Upper lobe of right lung (tissue), 1 donor: ENCODE results near the gene ABCC10. TPM values are rescaled to one million over a fixed set of nuclear protein-coding genes. Genes with fewer than 3 reads are reported as not detected.
A peak's percentile ranks its signal among the peaks of the same experiment; 100 is the strongest.
"Not testable (repeated sequence)": the region's sequence is repeated elsewhere in the genome, so short reads cannot be mapped to it uniquely, and the experiment has no call there.

Source experiments
- ATAC-seq: fragments of 200-7000 bp; cut with Tn5 transposase; one replicate; pipeline ENCODE4 v1.9.1; 2020; ENCODE audit warnings: mild to moderate bottlenecking, moderate library complexity
- DNase-seq: peaks from one replicate; pipeline ENCODE4 v3.0.0-alpha.2; 2020
- H3K27ac ChIP-seq: fragments of 200-600 bp; one replicate; pipeline ENCODE4 v1.8.0; 2022
- H3K27me3 ChIP-seq: fragments of 200-600 bp; one replicate; pipeline ENCODE4 v1.8.0; 2022; ENCODE audit warnings: mild to moderate bottlenecking
- H3K36me3 ChIP-seq: fragments of 200-600 bp; one replicate; pipeline ENCODE4 v1.8.0; 2022
- H3K4me1 ChIP-seq: fragments of 200-600 bp; one replicate; pipeline ENCODE4 v1.8.0; 2022
- H3K4me3 ChIP-seq: fragments of 200-600 bp; one replicate; pipeline ENCODE4 v1.8.0; 2022; ENCODE audit warnings: mild to moderate bottlenecking
- H3K9me3 ChIP-seq: fragments of 200-600 bp; one replicate; pipeline ENCODE4 v1.8.0; 2022
- intact Hi-C: fragments of 100-400 bp; cut with DNase I; formaldehyde crosslinking; loops from one replicate; pipeline ENCODE4 v1.11.0; 2022
- total RNA-seq: library from RNA; stranded (reverse); fragmentation: NEBNext Ultra II Directional; extraction: Animal tissue kit (Norgen Biotek cat#: 25700); gene quantifications from one replicate; pipeline ENCODE4 v1.2.1, GENCODE V29; 2021
- TF ChIP-seq, protein P1 (sequence below): fragments of 200-600 bp; IDR thresholded peaks from one replicate; pipeline ENCODE4 v1.8.0; 2022; ENCODE audit warnings: antibody characterized with exemption
- donor health status: DM: no; HTN: yes; CAD: no; lungs with severe emphysema.

Gene ABCC10
- total RNA-seq, 1 donor from 2014 or later, result 30.0 TPM

DNA sequence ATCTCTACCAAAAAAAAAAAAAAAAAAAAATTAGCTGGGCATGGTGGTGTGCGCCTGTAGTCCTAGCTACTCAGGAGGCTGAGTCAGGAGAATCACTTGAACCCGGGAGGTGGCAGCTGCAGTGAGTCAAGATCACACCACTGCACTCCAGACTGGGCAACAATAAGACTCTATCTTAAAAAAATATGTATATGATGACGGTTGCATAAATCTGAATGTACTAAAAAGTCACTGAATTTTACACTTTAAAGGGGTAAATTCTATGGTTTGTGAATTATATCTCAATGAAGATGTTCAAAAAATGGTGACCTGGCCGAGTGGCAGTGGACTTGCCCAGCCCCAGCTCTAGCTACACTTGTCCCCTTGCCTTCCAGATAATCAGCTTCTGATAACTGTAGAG is 10.4 kb upstream of the ABCC10 start:
- no peak for ATAC-seq
- no peak for DNase-seq

DNA sequence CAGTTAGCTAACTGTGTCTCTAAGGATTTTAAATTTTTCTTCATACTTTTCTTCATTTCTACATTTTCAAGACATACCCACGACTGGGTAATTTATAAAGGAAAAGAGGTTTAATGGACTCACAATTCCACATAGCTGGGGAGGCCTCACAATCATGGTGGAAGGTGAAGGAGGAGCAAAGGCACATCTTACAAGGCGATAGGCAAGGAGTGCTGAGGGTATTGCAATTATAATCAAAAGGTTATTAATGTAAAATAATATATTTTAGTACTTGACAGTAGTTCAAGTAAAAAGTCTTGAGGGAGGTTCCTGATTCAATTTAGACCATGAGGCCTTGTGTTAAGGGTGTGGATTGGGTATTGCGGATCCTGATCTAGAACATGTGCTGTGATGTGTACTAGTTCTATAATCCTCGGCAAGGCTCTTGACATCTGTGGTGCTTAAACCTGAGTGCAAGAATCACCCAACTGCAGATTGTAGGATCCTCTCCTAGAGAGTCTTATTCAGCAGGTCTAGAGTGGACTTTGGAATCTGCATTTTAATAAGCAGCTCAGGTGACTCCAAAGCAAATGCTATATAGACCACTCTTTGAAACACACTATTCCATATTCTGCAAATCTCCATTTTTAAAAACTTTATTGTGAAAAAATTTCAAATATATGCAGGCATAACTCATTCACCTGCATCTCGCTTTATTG is 7.2 kb upstream of the ABCC10 start:
- DNase-seq, result no peak
- TF ChIP-seq, protein P1, sequence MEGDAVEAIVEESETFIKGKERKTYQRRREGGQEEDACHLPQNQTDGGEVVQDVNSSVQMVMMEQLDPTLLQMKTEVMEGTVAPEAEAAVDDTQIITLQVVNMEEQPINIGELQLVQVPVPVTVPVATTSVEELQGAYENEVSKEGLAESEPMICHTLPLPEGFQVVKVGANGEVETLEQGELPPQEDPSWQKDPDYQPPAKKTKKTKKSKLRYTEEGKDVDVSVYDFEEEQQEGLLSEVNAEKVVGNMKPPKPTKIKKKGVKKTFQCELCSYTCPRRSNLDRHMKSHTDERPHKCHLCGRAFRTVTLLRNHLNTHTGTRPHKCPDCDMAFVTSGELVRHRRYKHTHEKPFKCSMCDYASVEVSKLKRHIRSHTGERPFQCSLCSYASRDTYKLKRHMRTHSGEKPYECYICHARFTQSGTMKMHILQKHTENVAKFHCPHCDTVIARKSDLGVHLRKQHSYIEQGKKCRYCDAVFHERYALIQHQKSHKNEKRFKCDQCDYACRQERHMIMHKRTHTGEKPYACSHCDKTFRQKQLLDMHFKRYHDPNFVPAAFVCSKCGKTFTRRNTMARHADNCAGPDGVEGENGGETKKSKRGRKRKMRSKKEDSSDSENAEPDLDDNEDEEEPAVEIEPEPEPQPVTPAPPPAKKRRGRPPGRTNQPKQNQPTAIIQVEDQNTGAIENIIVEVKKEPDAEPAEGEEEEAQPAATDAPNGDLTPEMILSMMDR, result no peak
- ATAC-seq, result no peak
- Histone ChIP-seq H3K4me1 (no peaks in the 10 kb centered on the region), H3K27ac (no peak overlapping the region), H3K4me3 (no peak overlapping the region), H3K36me3 (no peaks in the 10 kb centered on the region), H3K9me3 (no peaks in the 10 kb centered on the region), H3K27me3 (no peaks in the 10 kb centered on the region)
- intact Hi-C loops, result no loop called here

More for the DNA sequence above, 10.4 kb upstream of the ABCC10 start:
- Histone ChIP-seq H3K9me3 (no peaks in the 10 kb centered on the region), H3K27me3 (no peaks in the 10 kb centered on the region), H3K4me3 (no peak overlapping the region), H3K4me1 (no peaks in the 10 kb centered on the region), H3K36me3 (no peaks in the 10 kb centered on the region), H3K27ac (no peak overlapping the region)
- TF ChIP-seq, protein P1, result no peak
- intact Hi-C loops, result no loop called here

DNA sequence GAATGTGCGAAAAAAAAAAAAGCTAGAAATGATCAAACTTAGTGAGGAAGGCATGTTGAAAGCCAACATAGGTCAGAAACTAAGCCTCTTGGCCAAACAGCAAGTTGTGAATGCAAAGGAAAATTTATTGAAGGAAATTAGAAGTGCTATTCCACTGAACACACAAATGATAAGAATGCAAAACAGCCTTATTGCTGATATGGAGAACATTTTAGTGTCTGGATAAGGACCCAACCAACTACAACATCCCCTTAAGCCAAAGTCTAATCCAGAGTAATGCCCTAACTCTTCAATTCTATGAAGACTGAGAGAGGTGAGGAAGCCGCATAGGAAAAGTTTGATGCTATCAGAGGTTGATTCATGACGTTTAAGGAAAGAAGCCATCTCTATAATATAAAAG is 5.5 kb upstream of the ABCC10 start:
- Histone ChIP-seq H3K36me3 (no peaks in the 10 kb centered on the region), H3K9me3 (no peaks in the 10 kb centered on the region), H3K27me3 (no peaks in the 10 kb centered on the region), H3K4me3 (no peak overlapping the region), H3K4me1 (no peaks in the 10 kb centered on the region), H3K27ac (no peak overlapping the region)
- intact Hi-C loops, result no loop called here
- ATAC-seq (no peak), DNase-seq (no peak)
- TF ChIP-seq, protein P1, result no peak

DNA sequence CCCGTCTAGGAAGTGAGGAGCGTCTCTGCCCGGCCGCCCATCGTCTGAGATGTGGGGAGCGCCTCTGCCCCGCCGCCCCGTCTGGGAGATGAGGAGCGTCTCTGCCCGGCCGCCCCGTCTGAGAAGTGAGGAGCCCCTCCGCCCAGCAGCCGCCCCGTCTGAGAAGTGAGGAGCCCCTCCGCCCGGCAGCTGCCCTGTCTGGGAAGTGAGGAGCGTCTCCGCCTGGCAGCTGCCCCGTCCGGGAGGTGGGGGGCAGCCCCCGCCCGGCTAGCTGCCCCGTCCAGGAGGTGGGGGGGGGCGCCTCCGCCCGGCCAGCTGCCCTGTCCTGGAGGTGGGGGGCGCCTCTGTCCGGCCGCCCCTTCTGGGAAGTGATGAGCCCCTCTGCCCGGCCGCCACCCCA is 2.3 kb upstream of the ABCC10 start:
- H3K4me3 ChIP-seq, H3K27me3 ChIP-seq, H3K27ac ChIP-seq, intact Hi-C loops, ATAC-seq, H3K36me3 ChIP-seq, H3K9me3 ChIP-seq: not testable (repeated sequence)
- peaks cover 11% of the 10 kb centered on the region for H3K4me1 ChIP-seq
- peak; percentile 59 for DNase-seq

DNA sequence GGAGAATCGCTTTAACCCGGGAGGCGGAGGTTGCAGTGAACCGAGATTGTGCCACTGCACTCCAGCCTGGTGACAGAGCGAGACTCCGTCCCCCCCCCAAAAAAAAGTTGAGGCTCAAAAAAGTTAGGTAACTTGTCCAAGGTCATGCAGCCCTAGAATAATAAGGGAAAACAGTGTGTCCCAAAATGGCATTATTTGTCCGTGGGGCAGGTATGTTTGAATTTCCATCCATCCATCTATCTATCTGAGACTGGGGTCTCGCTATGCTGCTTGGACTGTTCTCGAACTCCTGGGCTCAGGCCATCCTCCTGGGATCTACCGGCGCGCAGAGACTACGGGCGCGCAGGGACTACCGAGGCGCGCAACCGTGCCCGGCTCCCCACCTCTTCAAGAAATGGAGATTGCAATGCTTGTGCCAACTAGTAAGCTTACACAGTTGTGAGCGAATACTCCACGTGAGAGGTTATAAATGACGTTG is 374 bp upstream of the ABCC10 start:
- Histone ChIP-seq H3K27ac (peak overlapping the region; percentile 86), H3K9me3 (no peaks in the 10 kb centered on the region), H3K4me3 (peak overlapping the region; percentile 95), H3K27me3 (no peaks in the 10 kb centered on the region), H3K36me3 (peaks cover 12% of the 10 kb centered on the region), H3K4me1 (peaks cover 11% of the 10 kb centered on the region)
- DNase-seq (no peak), ATAC-seq (no peak)
- TF ChIP-seq, protein P1, result no peak
- intact Hi-C loops, result no loop called here

DNA sequence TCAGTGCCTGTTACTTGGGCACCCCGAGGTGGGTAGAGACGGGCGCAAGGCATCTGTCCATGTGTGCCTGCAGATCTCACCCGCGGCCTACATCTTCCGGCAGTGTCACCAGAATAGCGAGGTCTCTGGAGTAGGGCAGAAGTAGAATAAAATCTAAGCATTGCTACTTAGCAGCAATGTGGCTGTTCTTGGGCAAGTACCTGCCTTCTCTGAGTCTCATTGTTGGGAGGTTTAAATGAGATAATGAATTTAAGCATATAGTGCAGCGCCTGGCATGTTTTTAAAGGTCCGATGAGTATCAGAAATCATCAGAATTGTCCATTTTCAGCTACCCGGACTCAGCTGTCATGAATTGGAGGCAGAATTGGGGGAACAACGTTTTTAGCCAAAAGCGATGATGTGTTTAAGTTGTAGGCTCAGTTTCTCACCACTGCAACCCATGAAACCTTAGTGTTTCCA is 800 bp downstream of the ABCC10 start:
- intact Hi-C loops, result no loop called here
- TF ChIP-seq, protein P1, result no peak
- H3K27me3 ChIP-seq, result no peaks in the 10 kb centered on the region
- H3K36me3 ChIP-seq, result peaks cover 22% of the 10 kb centered on the region
- peak overlapping the region; percentile 86 for H3K27ac ChIP-seq
- peaks cover 11% of the 10 kb centered on the region for H3K4me1 ChIP-seq
- H3K9me3 ChIP-seq, result no peaks in the 10 kb centered on the region
- H3K4me3 ChIP-seq, result peak overlapping the region; percentile 95
- DNase-seq (peak; percentile 59), ATAC-seq (no peak)
